ENCODE results near the gene SETX.

SETX gene

GRCh38 chr9:132356324-132356924, 1.6 kb upstream of the SETX start:
- no peak for DNase-seq

DNA sequence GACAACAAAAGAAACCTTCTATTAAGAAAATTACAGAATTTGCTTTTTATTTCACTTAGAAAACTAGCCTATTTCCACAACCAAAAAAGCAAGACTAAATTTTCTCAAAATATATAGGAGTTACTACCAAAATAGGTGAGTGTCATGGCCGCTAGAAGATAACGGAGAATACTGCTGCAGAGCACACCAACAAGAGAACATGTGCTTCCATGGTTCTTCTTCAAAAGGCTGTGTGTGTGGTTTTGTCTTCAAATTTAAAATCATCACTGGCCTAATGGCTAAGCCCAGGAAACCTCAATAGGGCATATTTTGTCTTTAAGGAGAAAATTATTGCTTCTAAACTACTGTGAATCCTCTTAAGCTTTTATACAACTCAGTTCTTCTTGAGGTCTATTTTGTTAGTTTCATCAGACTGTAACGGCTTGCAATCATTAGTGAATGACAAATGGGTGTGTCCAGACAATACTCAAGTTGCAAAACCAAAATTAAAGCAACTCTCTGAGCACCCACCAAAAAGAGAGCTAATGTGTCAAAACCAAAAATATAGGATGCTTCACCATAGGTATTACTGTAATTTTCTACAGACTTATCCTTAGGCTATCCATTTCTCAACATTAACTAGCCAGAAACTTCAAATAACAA, 3.3 kb downstream of the SETX start:
- no peak for DNase-seq

DNA sequence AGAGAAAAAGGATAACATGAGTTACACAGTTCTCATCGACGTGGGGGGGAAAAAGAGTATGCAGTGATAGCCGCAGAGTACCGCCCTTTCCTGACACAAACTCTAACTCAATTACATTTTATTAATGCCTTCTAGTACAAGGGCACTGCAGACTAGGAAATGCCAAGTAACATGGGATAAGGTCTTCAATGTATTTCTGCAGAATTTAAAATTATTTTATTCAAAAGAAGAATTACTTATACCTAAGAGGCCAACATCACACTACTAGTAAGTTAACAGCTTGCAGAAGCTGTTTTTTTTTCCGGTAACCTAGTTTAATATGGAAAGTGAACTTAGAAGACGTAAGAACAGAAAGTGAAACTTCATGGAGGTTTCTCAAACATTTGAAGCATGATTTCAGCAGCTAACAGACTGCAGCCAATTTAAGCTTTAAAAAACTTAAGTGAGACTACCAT, 3.9 kb downstream of the SETX start:
- DNase-seq = no peak

DNA sequence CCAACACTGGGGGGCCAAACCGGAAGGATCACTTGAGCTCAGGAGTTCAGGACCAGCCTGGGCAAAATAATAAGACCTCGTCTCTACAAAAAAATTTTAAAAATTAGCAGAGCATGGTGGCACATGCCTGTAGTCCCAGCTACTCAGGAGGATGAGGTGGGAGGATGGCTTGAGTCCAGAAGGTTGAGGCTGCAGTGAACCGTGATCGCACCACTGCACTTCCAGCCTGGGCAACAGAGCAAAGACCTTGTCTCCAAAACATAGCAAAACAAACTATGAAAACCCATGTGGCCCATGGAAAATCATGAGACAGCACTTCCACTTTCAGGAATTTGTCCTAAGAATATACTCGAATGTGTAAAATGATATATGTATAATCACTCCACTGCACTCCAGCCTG, 6.1 kb downstream of the SETX start:
- no peak for DNase-seq

DNA sequence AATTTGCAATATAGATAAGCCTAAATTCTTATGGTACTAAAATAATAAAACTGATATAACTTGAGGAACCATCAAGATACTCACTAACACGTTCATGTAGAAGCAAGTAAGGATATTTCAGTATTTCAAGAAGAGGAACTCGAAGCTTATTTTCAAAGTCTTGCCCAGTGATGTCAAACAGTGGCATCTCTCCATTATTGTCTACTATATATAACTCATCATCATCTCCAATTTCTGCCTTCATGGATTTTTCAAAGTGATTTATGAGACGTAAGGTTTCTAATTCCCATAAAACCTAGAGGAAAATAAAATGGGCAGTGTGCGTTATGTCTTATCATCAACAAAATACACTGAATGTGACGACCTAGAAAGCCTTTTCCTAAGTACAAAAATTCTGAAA, 8.6 kb downstream of the SETX start:
- DNase-seq = no peak

DNA sequence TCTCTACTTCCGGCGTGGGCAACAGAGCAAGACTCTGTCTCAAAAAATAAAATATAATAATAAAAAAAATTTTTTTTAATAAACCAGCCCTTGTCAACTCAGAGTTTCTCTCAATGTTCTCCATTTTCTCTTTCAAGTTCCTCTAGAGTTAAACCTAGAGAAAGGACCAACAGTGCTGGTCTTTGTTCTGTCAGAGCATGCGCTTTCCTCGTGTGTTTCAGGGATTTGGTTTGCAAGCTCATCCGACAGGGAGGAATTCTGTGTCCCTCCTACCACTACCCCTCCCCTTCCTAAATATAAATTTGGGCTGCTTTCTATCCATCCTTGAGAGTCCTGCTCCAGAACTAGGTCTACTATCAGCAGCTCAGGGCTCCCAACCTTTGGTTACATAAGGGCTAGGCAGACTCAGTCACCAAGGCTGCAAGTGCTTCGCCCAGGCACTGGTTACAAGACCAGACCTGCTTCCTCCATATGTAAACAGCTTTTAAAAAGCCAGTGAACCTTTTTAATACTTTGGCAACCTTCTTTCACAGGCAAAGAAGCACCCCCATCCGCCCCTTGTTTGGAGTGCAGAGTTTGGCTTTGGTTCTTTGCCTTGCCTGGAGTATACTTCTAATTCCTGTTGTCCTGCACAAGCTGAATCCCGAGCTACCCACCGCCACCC, 13.5 kb downstream of the SETX start:
- DNase-seq = no peak

DNA sequence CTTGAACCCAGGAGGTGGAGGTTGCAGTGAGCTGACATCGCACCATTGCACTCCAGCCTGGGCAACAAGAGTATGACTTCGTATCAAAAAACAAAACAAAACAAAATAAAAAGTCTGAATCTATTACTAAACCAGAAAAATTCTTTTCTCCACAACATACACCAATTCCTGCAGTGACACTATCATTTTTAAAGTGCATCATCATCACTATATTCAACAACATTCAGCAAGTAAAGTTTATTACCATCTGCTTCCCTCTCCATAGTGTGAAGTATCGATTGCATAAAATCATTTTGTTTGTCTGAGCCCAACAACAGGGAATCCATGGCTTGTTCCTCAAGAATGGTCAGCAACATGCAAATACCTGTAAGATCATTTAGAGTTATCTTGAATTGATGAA, 20.4 kb downstream of the SETX start:
- DNase-seq = no peak

DNA sequence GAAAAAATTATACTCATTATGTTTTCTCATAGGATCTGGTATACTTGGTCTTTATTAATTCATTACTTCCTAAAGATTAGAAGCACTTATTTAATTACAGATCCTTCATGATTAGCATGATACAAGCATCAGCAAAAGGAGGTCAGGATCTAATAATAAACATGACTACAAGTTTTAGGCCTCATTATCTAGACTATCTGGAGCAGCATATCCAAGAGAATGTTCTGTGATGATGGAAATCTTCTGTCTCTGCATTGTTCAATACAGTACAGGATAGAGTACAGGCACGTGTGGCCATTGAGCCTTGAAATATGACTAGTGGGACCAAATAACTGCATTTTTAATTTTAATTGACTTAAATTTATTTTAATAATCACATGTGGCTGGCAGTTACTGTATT, 21.2 kb downstream of the SETX start:
- no peak for DNase-seq

DNA sequence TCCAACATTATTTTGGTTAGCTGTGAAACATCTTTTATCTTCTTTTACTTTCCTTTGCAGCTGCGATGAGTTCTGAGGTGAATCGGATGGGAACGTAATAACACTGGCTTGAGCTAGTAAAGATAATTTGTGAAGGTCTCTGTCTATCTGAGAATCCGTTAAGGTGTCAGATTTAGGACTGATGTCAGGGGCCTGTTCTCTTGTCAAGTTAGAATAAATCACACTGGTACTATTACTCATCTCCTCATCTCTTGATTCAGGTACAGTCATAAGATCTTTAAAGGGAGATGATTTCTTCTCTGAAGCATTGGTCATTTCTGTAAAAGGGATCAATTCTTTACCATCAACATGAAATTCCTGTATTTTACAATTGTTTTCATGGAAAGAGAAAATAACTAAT, 26.2 kb downstream of the SETX start:
- DNase-seq = no peak

- DNase-seq = no peak
These were observed 27.2 kb downstream of the SETX start for GRCh38 chr9:132327537-132327936.

DNA sequence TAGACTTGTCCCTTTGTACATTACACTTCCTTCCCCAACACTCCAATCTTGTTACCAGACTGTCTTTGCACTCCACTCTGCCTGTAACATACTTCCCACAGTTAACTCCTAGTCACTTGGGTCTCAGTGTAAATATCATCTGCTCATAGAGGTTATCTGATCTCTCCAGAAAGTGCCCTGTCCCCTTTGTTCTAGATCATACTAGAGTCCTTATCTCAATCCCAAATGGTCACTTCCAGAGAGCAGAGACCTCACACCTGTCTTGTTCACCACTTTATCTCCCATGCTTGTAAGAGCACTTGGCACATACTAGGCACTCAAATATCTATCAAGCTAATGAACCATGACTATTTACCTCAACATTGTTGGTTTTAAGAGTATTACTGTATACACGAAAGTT, 30.4 kb downstream of the SETX start:
- DNase-seq = no peak

GRCh38 chr9:132319421-132320110, 35.2 kb downstream of the SETX start:
- DNase-seq = no peak

DNA sequence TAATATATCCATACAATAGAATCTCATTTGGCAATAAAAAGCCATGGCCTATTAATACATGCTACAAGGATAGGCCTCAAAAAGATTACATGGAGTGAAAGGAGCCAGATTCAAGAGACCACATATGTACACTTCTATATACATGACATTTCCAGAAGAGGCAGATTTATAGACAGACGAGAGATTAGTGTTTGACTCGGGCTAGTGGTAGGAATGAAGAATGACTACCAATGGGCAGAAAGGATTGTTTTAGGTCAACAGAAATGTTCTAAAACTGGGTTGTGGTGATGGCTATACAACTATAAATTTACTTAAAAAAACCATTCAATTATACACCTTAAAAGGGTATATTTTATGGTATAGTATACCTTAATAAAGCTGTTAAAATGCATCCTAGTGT, 41.9 kb downstream of the SETX start:
- DNase-seq = no peak

- no peak for DNase-seq
These were observed 42.4 kb downstream of the SETX start for GRCh38 chr9:132312426-132312825.

GRCh38 chr9:132311978-132312377, 42.8 kb downstream of the SETX start:
- no peak for DNase-seq

- DNase-seq = no peak
These were observed 45.7 kb downstream of the SETX start for GRCh38 chr9:132309056-132309455.

- no peak for DNase-seq
These were observed 53.3 kb downstream of the SETX start for GRCh38 chr9:132301521-132301920.

- DNase-seq = no peak
These were observed 55.6 kb downstream of the SETX start for GRCh38 chr9:132299221-132299620.

DNA sequence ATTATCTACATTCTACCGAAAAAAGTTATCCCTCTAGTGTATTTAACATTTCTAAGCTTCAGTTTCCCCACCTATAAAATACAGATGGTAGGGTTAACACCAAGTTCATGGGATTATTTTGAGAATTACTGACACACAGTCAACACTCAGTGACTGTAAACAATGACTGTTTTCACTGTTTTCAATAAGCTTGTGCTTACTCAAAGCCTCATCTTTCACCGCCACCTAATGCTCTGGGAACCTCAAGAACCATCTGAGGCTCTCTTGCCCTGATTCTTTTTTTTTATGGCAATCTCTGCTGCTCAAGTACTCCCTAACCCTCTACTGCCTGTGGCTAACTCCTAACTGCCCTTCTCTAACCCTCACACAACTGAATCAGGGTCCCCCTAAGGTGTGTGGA, 59.6 kb downstream of the SETX start:
- no peak for DNase-seq

GRCh38 chr9:132293145-132293721, 61.6 kb downstream of the SETX start:
- no peak for DNase-seq

GRCh38 chr9:132288966-132289365, 65.8 kb downstream of the SETX start:
- DNase-seq = no peak

GRCh38 chr9:132288361-132288760, 66.4 kb downstream of the SETX start:
- DNase-seq = no peak

GRCh38 chr9:132287256-132287760, 67.5 kb downstream of the SETX start:
- no peak for DNase-seq

All from right forelimb (tissue), 1 donor.